GM10248 (cell line): ENCODE data around the gene HABP4.

Experiments
- CTCF ChIA-PET: fragments of 300-600 bp; sonication (Branson Sonifier 250); formaldehyde crosslinking; extraction: SDS; loops from one replicate; lab custom pipeline; 2021; ENCODE audit warnings: antibody characterized with exemption; lab: Yijun Ruan, JAX
- POLR2A ChIA-PET: fragments of 350-650 bp; sonication (Branson Sonifier 250); formaldehyde crosslinking; extraction: SDS; loops from one replicate; lab custom pipeline; 2020; ENCODE audit warnings: antibody characterized with exemption; lab: Yijun Ruan, JAX
- DNase-seq: peaks from one replicate; pipeline ENCODE4 v3.0.0; 2012; ENCODE audit errors: extremely low spot score
- CTCF ChIP-seq: IDR thresholded peaks from 2 replicates; pipeline ENCODE4 v1.5.1; 2012; ENCODE audit warnings: mild to moderate bottlenecking, low read depth; ENCODE audit errors: extremely low read depth, missing control alignments, control extremely low read depth

Gene HABP4

GRCh38 chr9:96435345-96435744, 14.6 kb upstream of the HABP4 start:
- CTCF ChIA-PET = interaction anchor here (0.9 to 2.7 kb wide), 4 partner anchors 9 to 15 kb away, joined by 3 to 11 read pairs (median 8); partner anchors contain the start of gene HABP4
- TF ChIP-seq CTCF = no peak
- POLR2A ChIA-PET = no interaction called here
- DNase-seq = no peak

GRCh38 chr9:96436063-96436455, 13.9 kb upstream of the HABP4 start:
- no peak for TF ChIP-seq CTCF
- ChIA-PET POLR2A (no interaction called here), CTCF (interaction anchor here (0.9 to 2.7 kb wide), 4 partner anchors 8 to 14 kb away, joined by 3 to 11 read pairs (median 8); partner anchors contain the start of gene HABP4)
- DNase-seq = no peak

GRCh38 chr9:96436456-96437126, 13.4 kb upstream of the HABP4 start:
- CTCF ChIA-PET = interaction anchor here (0.9 to 2.7 kb wide), 2 partner anchors 8 to 11 kb away, joined by 4 to 11 read pairs; no protein-coding TSS in a partner anchor
- POLR2A ChIA-PET = no interaction called here
- TF ChIP-seq CTCF = no peak
- no peak for DNase-seq

GRCh38 chr9:96437454-96437853, 12.5 kb upstream of the HABP4 start:
- CTCF ChIA-PET = no interaction called here
- POLR2A ChIA-PET = no interaction called here
- TF ChIP-seq CTCF = no peak
- no peak for DNase-seq

GRCh38 chr9:96440671-96441199, 9.2 kb upstream of the HABP4 start:
- no peak for DNase-seq
- ChIA-PET POLR2A (no interaction called here), CTCF (interaction anchor here (1.4 to 4.0 kb wide), 4 partner anchors 9 to 226 kb away, joined by 7 to 28 read pairs (median 13); partner anchors contain the start of gene HABP4)
- TF ChIP-seq CTCF = no peak

GRCh38 chr9:96441798-96442445, 8.0 kb upstream of the HABP4 start:
- DNase-seq = peak; percentile 47
- TF ChIP-seq CTCF = peak; percentile 49
- ChIA-PET POLR2A (no interaction called here), CTCF (interaction anchor here (0.7 to 4.0 kb wide), 24 partner anchors 8 to 225 kb away, joined by 3 to 28 read pairs (median 4); partner anchors contain the start of genes HABP4 and PRXL2C)
